ENCODE measurements around the gene DNMT3A. TPM values are rescaled to one million over a fixed set of nuclear protein-coding genes. Genes with fewer than 3 reads are reported as not detected.

Gene DNMT3A
- total RNA-seq, 1 donor from 2014 or later: 80.2 TPM

DNA sequence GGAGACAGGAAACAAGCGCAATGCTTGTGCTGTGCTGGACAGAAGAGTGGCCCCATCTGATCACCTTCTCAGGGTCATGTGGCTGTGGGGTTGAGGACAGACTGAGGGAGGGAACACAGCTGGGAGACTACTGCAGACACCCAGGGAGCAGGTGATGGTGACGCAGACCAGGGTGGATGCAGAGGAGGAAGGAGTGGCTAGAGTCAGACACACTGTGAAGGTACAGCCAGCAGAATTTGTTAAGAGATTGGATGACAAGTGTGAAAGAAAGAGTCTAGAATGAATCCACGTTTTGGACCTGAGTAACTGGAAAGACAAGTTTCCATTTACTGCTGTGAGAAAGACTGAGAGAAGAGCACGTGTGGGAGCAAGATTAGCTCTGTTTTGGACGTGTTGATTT lies 157.5 kb downstream of the DNMT3A start:
- H3K4me3 Mint-ChIP-seq (ENCODE audit: unreplicated experiment): no peak overlapping the region
- H3K27ac Mint-ChIP-seq (ENCODE audit: unreplicated experiment): no peak overlapping the region
- no peaks in the 10 kb centered on the region for H3K36me3 Mint-ChIP-seq (ENCODE audit: unreplicated experiment)

DNA sequence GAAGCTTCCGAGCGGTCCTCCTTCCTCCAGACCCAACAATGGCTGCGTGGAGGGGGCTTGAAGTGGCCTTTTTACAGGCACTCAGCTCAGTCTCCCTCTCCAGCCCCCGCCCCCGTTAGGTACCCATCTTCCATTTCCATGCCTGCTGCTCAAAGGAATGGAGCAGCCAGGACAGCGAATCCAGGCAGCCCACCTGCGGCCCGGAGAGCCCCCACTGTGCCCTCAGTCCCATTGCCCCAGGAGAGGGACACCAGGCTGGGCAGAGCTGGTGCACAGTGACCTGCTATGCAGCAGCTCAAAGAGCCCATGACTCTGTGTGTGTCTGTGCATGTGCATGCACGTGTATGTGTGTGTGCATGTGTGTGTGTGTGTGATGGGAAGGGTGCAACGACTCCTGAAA lies 162.7 kb downstream of the DNMT3A start:
- no peaks in the 10 kb centered on the region for H3K36me3 Mint-ChIP-seq (ENCODE audit: unreplicated experiment)
- H3K27ac Mint-ChIP-seq (ENCODE audit: unreplicated experiment): no peak overlapping the region
- DNase-seq (ENCODE audit: extremely low spot score, unreplicated experiment): no peak
- TF ChIP-seq, protein P1, sequence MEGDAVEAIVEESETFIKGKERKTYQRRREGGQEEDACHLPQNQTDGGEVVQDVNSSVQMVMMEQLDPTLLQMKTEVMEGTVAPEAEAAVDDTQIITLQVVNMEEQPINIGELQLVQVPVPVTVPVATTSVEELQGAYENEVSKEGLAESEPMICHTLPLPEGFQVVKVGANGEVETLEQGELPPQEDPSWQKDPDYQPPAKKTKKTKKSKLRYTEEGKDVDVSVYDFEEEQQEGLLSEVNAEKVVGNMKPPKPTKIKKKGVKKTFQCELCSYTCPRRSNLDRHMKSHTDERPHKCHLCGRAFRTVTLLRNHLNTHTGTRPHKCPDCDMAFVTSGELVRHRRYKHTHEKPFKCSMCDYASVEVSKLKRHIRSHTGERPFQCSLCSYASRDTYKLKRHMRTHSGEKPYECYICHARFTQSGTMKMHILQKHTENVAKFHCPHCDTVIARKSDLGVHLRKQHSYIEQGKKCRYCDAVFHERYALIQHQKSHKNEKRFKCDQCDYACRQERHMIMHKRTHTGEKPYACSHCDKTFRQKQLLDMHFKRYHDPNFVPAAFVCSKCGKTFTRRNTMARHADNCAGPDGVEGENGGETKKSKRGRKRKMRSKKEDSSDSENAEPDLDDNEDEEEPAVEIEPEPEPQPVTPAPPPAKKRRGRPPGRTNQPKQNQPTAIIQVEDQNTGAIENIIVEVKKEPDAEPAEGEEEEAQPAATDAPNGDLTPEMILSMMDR (IDR thresholded peaks at IDR 0.05): no peak
- H3K4me1 Mint-ChIP-seq (ENCODE audit: unreplicated experiment): no peaks in the 10 kb centered on the region
- peaks cover 5% of the 10 kb centered on the region for H3K9me3 Mint-ChIP-seq (ENCODE audit: unreplicated experiment)
- H3K4me3 Mint-ChIP-seq (ENCODE audit: unreplicated experiment): no peak overlapping the region
- peaks cover 32% of the 10 kb centered on the region for H3K27me3 Mint-ChIP-seq (ENCODE audit: unreplicated experiment)

More for the DNA sequence above, 157.5 kb downstream of the DNMT3A start:
- Mint-ChIP-seq H3K9me3 (ENCODE audit: unreplicated experiment) (peaks cover 5% of the 10 kb centered on the region), H3K27me3 (ENCODE audit: unreplicated experiment) (peaks cover 28% of the 10 kb centered on the region), H3K4me1 (ENCODE audit: unreplicated experiment) (no peaks in the 10 kb centered on the region)
- DNase-seq (ENCODE audit: extremely low spot score, unreplicated experiment): no peak
- TF ChIP-seq, protein P1 (IDR thresholded peaks at IDR 0.05): no peak

Small RNAs within 50 kb of the gene (microRNA-seq; reads per million reads assigned to microRNA genes)
- 288 reads per million, percentile 66 among the genes with 10 or more reads in this experiment for gene MIR1301 (ENCODE audit: unreplicated experiment)

Other genes starting within 250 kb of the DNMT3A start
- gene POMC, start 173.3 kb downstream of the DNMT3A start, total RNA-seq: not detected in 2 replicates

All from osteocyte (in vitro differentiated cells).